ENCODE data around the gene PAM. TPM values are rescaled to one million over a fixed set of nuclear protein-coding genes. Genes with fewer than 3 reads are reported as not detected.

PAM gene
- total and polyA plus RNA-seq, 2 of the 13 experiments (the other 11 are each of a cell fraction or from before 2014, with no cell fraction given): 20.2 to 79.1 TPM

GRCh38 chr5:102833146-102833545 is 78.0 kb downstream of the PAM start:
- ChIA-PET POLR2A (no interaction called here), CTCF (ENCODE audit: low intra/inter-chr PET ratio, low total read pairs) (no interaction called here)
- Histone ChIP-seq H3K27ac (ENCODE audit: extremely low read length, insufficient read depth, low read length) (no peak overlapping the region), H3K27me3 (ENCODE audit: control insufficient read depth in 1 of 2, insufficient read depth in 2 of 2, low read length in 2 of 2) (no peaks in the 10 kb centered on the region), H3K4me1 (ENCODE audit: insufficient read depth, low read length) (no peaks in the 10 kb centered on the region), H3K9me3 (ENCODE audit: low read length) (no peaks in the 10 kb centered on the region), H4K20me1 (ENCODE audit: insufficient read depth, low read length) (no peaks in the 10 kb centered on the region), H3K36me3 (replicated peaks in 1 of 2; ENCODE audit: control insufficient read depth in 1 of 2, insufficient read depth in 2 of 2, low read length in 2 of 2) (no peaks in the 10 kb centered on the region), H3K4me3 (replicated peaks in 1 of 3; ENCODE audit: insufficient read depth in 1 of 3, low read depth in 2 of 3, low read length in 3 of 3) (no peak overlapping the region), H3K79me2 (ENCODE audit: insufficient read depth, low read length) (no peaks in the 10 kb centered on the region), H3K4me2 (ENCODE audit: low read depth, low read length) (no peak overlapping the region), H2AFZ (ENCODE audit: low read length) (no peak overlapping the region), H3K9ac (ENCODE audit: insufficient read depth, low read depth, low read length) (no peak overlapping the region)
- DNase-seq (ENCODE audit: low spot score) (no peak), ATAC-seq (no peak), FAIRE-seq (no peak)
- in situ Hi-C loops (cut with HindIII; ENCODE audit: extremely low pct_ligation_motif_present, low pct_unique_long_range_greater_than_20kb): no loop called here
- 38% methylated on average over 1 of the region's 1 CpG for WGBS (ENCODE audit: low lambda C conversion rate)
- TF ChIP-seq TBX3 (IDR thresholded peaks at IDR 0.05; ENCODE audit: borderline replicate concordance) (no peak), GFI1 (CRISPR knock-in tag; IDR thresholded peaks at IDR 0.05; ENCODE audit: borderline replicate concordance) (no peak), KAT2B (IDR thresholded peaks at IDR 0.05; ENCODE audit: borderline replicate concordance, low read depth, low read length) (no peak), ZNF7 (CRISPR knock-in tag; IDR thresholded peaks at IDR 0.05) (no peak), ZNF687 (CRISPR knock-in tag; IDR thresholded peaks at IDR 0.05) (no peak), SMYD3 (CRISPR knock-in tag; IDR thresholded peaks at IDR 0.05) (no peak), RORA (CRISPR knock-in tag; IDR thresholded peaks at IDR 0.05) (no peak), SMC3 (IDR thresholded peaks at IDR 0.05; ENCODE audit: low read length) (no peak), CBFB (CRISPR knock-in tag; IDR thresholded peaks at IDR 0.05) (no peak), KAT8 (CRISPR knock-in tag; IDR thresholded peaks at IDR 0.05) (no peak), U2AF1 (optimal IDR thresholded peaks at IDR 0.05; ENCODE audit: low read depth, low read length) (no peak), ZBTB25 (CRISPR knock-in tag; IDR thresholded peaks at IDR 0.05) (no peak), ATF7-NPFF (CRISPR knock-in tag; IDR thresholded peaks at IDR 0.05; ENCODE audit: low read depth) (no peak), ZSCAN21 (CRISPR knock-in tag; IDR thresholded peaks at IDR 0.05; ENCODE audit: borderline replicate concordance) (no peak), ZNF770 (CRISPR knock-in tag; IDR thresholded peaks at IDR 0.05) (no peak), SKI (IDR thresholded peaks at IDR 0.05; ENCODE audit: partially characterized antibody) (no peak), ZNF414 (CRISPR knock-in tag; IDR thresholded peaks at IDR 0.05) (no peak), THYN1 (CRISPR knock-in tag; IDR thresholded peaks at IDR 0.05; ENCODE audit: borderline replicate concordance, low read depth) (no peak)
- BruUV-seq (replicated peaks): no TSS peak
- intact Hi-C loops (cut with micrococcal nuclease; ENCODE audit: unreplicated experiment): no loop called here
